CD4-positive, CD25-positive, alpha-beta regulatory T cell (primary cell): ENCODE measurements around the gene ADAM19. TPM values are rescaled to one million over a fixed set of nuclear protein-coding genes. Genes with fewer than 3 reads are reported as not detected.
"Not testable (repeated sequence)": the region's sequence is repeated elsewhere in the genome, so short reads cannot be mapped to it uniquely, and the experiment has no call there.

ENCODE experiments used
- ATAC-seq, 2 donors: fragments of 150-1000 bp; cut with Tn5 transposase; one replicate each; pipeline ENCODE4 v1.10.0; 2021; ENCODE audit warnings: low read depth in 2 of 2, moderate number of reproducible peaks in 2 of 2, moderate library complexity in 1 of 2
- DNase-seq, 3 donors: peaks; one replicate each; pipeline versions ENCODE4 v3.0.0 to v3.0.0-alpha.2; 2012 to 2022; ENCODE audit warnings: mixed read lengths in 1 of 3
- H3K27ac ChIP-seq: one replicate; pipeline ENCODE4 v1.7.0; 2013; ENCODE audit warnings: mild to moderate bottlenecking, low read length; ENCODE audit not compliant: insufficient read depth, poor library complexity, severe bottlenecking
- H3K27me3 ChIP-seq: one replicate; pipeline ENCODE4 v1.7.0; 2013; ENCODE audit warnings: low read length; ENCODE audit not compliant: control insufficient read depth, insufficient read depth
- H3K36me3 ChIP-seq: one replicate; pipeline ENCODE4 v1.7.0; 2013; ENCODE audit warnings: mild to moderate bottlenecking, low read length, moderate library complexity; ENCODE audit not compliant: control insufficient read depth, insufficient read depth
- H3K4me1 ChIP-seq: 2 replicates; pipeline ENCODE4 v1.7.0; 2013; ENCODE audit warnings: mild to moderate bottlenecking, low read length; ENCODE audit not compliant: insufficient read depth, control insufficient read depth, poor library complexity, severe bottlenecking
- H3K4me3 ChIP-seq: one replicate; pipeline ENCODE4 v1.7.0; 2013; ENCODE audit warnings: low read depth, mild to moderate bottlenecking, low read length, moderate library complexity
- H3K9me3 ChIP-seq, 2 experiments: 1 replicate in 1 of 2; 2 replicates in 1 of 2; pipeline ENCODE4 v1.7.0; 2013; ENCODE audit warnings: low read length in 2 of 2, mild to moderate bottlenecking in 1 of 2, moderate library complexity in 1 of 2; ENCODE audit not compliant: control insufficient read depth in 2 of 2
- H3K27ac Mint-ChIP-seq, 3 donors: one replicate each; pipeline ENCODE4 v1.8.0; 2020 to 2022; ENCODE audit warnings: mild to moderate bottlenecking in 3 of 3, mixed read lengths in 3 of 3, moderate library complexity in 2 of 3
- H3K27me3 Mint-ChIP-seq: one replicate; pipeline ENCODE4 v1.8.0; 2022; ENCODE audit warnings: mild to moderate bottlenecking, mixed read lengths
- H3K36me3 Mint-ChIP-seq: one replicate; pipeline ENCODE4 v1.8.0; 2020; ENCODE audit warnings: mixed read lengths
- H3K4me1 Mint-ChIP-seq, 4 donors: one replicate each; pipeline ENCODE4 v1.8.0; 2020 to 2022; ENCODE audit warnings: mixed read lengths in 4 of 4, mild to moderate bottlenecking in 1 of 4
- H3K4me3 Mint-ChIP-seq, 4 donors: one replicate each; pipeline ENCODE4 v1.8.0; 2020 to 2022; ENCODE audit warnings: mild to moderate bottlenecking in 4 of 4, mixed read lengths in 4 of 4, moderate library complexity in 3 of 4
- H3K9me3 Mint-ChIP-seq, 7 donors: one replicate each; pipeline ENCODE4 v1.8.0; 2020 to 2022; ENCODE audit warnings: mixed read lengths in 7 of 7, mild to moderate bottlenecking in 3 of 7, moderate library complexity in 2 of 7
- polyA plus RNA-seq, 4 donors: library from polyadenylated mRNA; unstranded; fragments of 300-500 nt; fragmentation: Illumina TruSeq; gene quantifications; one replicate each; pipeline ENCODE4 v1.2.3, GENCODE V29; 2021
- total RNA-seq: library from RNA; stranded (reverse); gene quantifications from one replicate; pipeline ENCODE4 v1.2.3, GENCODE V29; 2022

The ADAM19 gene
- total and polyA plus RNA-seq, 5 donors from 2014 or later: 5.5 to 113 (median 9.1) TPM

- H3K4me1 ChIP-seq: peaks cover 32% of the 10 kb centered on the region
- not testable (repeated sequence) for DNase-seq, H3K27ac ChIP-seq, H3K4me3 ChIP-seq, H3K9me3 Mint-ChIP-seq, H3K27me3 Mint-ChIP-seq, ATAC-seq, H3K27me3 ChIP-seq, H3K27ac Mint-ChIP-seq, H3K9me3 ChIP-seq, H3K4me3 Mint-ChIP-seq
- H3K36me3 ChIP-seq: peaks cover 59% of the 10 kb centered on the region
- peaks cover 36% of the 10 kb centered on the region for H3K36me3 Mint-ChIP-seq
- peaks cover 17 to 46% (median 22%) of the 10 kb centered on the region in 4 donors for H3K4me1 Mint-ChIP-seq
Observed at GRCh38 chr5:157482702-157483101, 92.9 kb downstream of the ADAM19 start.

GRCh38 chr5:157481666-157482065 is 93.9 kb downstream of the ADAM19 start:
- H3K27ac ChIP-seq: no peak overlapping the region
- peaks cover 14 to 35% (median 20%) of the 10 kb centered on the region in 4 donors for H3K4me1 Mint-ChIP-seq
- DNase-seq: no peak
- H3K4me3 ChIP-seq: no peak overlapping the region
- ATAC-seq: no peak
- H3K4me1 ChIP-seq: peaks cover 21% of the 10 kb centered on the region
- peaks cover 0 to 1% (median 0%) of the 10 kb centered on the region in 7 donors for H3K9me3 Mint-ChIP-seq
- H3K27me3 ChIP-seq: no peaks in the 10 kb centered on the region
- H3K9me3 ChIP-seq: no peaks in the 10 kb centered on the region
- peaks cover 56% of the 10 kb centered on the region for H3K36me3 ChIP-seq
- no peaks in the 10 kb centered on the region for H3K27me3 Mint-ChIP-seq
- peak overlapping the region in 1 of 3 donors; percentile 68 for H3K27ac Mint-ChIP-seq
- H3K4me3 Mint-ChIP-seq: no peak overlapping the region
- peaks cover 35% of the 10 kb centered on the region for H3K36me3 Mint-ChIP-seq

GRCh38 chr5:157481265-157481664 is 94.3 kb downstream of the ADAM19 start:
- Histone ChIP-seq H3K27ac (no peak overlapping the region), H3K4me3 (no peak overlapping the region), H3K4me1 (peaks cover 17% of the 10 kb centered on the region), H3K9me3 (no peaks in the 10 kb centered on the region), H3K36me3 (peaks cover 56% of the 10 kb centered on the region), H3K27me3 (no peaks in the 10 kb centered on the region)
- peak; percentile 60 to 69 for ATAC-seq
- Mint-ChIP-seq H3K27ac (peak overlapping the region in 2 of 3 donors; percentile 76 to 78), H3K36me3 (peaks cover 32% of the 10 kb centered on the region), H3K4me3 (no peak overlapping the region), H3K9me3 (peaks cover 0 to 1% (median 0%) of the 10 kb centered on the region in 7 donors), H3K4me1 (peaks cover 10 to 32% (median 19%) of the 10 kb centered on the region in 4 donors), H3K27me3 (no peaks in the 10 kb centered on the region)
- DNase-seq: peak in 1 of 3 donors; percentile 96

- peaks cover 23% of the 10 kb centered on the region for H3K36me3 Mint-ChIP-seq
- DNase-seq (no peak), ATAC-seq (no peak)
- peak overlapping the region in 1 of 3 donors; percentile 50 for H3K27ac Mint-ChIP-seq
- Histone ChIP-seq H3K4me3 (no peak overlapping the region), H3K36me3 (peaks cover 45% of the 10 kb centered on the region), H3K4me1 (peaks cover 10% of the 10 kb centered on the region), H3K27ac (no peak overlapping the region), H3K27me3 (no peaks in the 10 kb centered on the region), H3K9me3 (no peaks in the 10 kb centered on the region)
- no peak overlapping the region for H3K4me3 Mint-ChIP-seq
- H3K9me3 Mint-ChIP-seq: peaks cover 0 to 1% (median 0%) of the 10 kb centered on the region in 7 donors
- peaks cover 10 to 27% (median 14%) of the 10 kb centered on the region in 4 donors for H3K4me1 Mint-ChIP-seq
- no peaks in the 10 kb centered on the region for H3K27me3 Mint-ChIP-seq
Observed at GRCh38 chr5:157479612-157480510, 95.7 kb downstream of the ADAM19 start.

GRCh38 chr5:157479166-157479565 is 96.4 kb downstream of the ADAM19 start:
- Mint-ChIP-seq H3K4me1 (peaks cover 10 to 24% (median 13%) of the 10 kb centered on the region in 4 donors), H3K36me3 (peaks cover 23% of the 10 kb centered on the region), H3K9me3 (peaks cover 0 to 1% (median 0%) of the 10 kb centered on the region in 7 donors), H3K4me3 (no peak overlapping the region), H3K27ac (peak overlapping the region in 2 of 3 donors; percentile 14 to 35), H3K27me3 (no peaks in the 10 kb centered on the region)
- peaks cover 10% of the 10 kb centered on the region for H3K4me1 ChIP-seq
- H3K27me3 ChIP-seq: no peaks in the 10 kb centered on the region
- no peak overlapping the region for H3K4me3 ChIP-seq
- peaks cover 38% of the 10 kb centered on the region for H3K36me3 ChIP-seq
- no peak overlapping the region for H3K27ac ChIP-seq
- no peak for ATAC-seq
- peak in 1 of 3 donors; percentile 40 for DNase-seq
- H3K9me3 ChIP-seq: no peaks in the 10 kb centered on the region

- peaks cover 23% of the 10 kb centered on the region for H3K36me3 Mint-ChIP-seq
- peak in 1 of 3 donors; percentile 80 for DNase-seq
Observed at GRCh38 chr5:157478726-157479125, 96.8 kb downstream of the ADAM19 start.

GRCh38 chr5:157477814-157478494 is 97.6 kb downstream of the ADAM19 start:
- ATAC-seq: no peak
- peak overlapping the region in 2 of 3 donors; percentile 35 to 88 for H3K27ac Mint-ChIP-seq
- Histone ChIP-seq H3K9me3 (no peaks in the 10 kb centered on the region), H3K36me3 (peaks cover 32% of the 10 kb centered on the region), H3K4me1 (peaks cover 10% of the 10 kb centered on the region), H3K27me3 (no peaks in the 10 kb centered on the region), H3K4me3 (no peak overlapping the region), H3K27ac (no peak overlapping the region)
- no peak for DNase-seq
- H3K4me3 Mint-ChIP-seq: peak overlapping the region in 1 of 4 donors; percentile 28
- H3K27me3 Mint-ChIP-seq: no peaks in the 10 kb centered on the region
- H3K9me3 Mint-ChIP-seq: peaks cover 0 to 1% (median 0%) of the 10 kb centered on the region in 7 donors
- H3K36me3 Mint-ChIP-seq: peaks cover 19% of the 10 kb centered on the region
- peaks cover 7 to 24% (median 11%) of the 10 kb centered on the region in 4 donors for H3K4me1 Mint-ChIP-seq

More at GRCh38 chr5:157478726-157479125, 96.8 kb downstream of the ADAM19 start:
- Histone ChIP-seq H3K9me3 (no peaks in the 10 kb centered on the region), H3K27ac (no peak overlapping the region), H3K36me3 (peaks cover 35% of the 10 kb centered on the region), H3K4me3 (no peak overlapping the region), H3K4me1 (peaks cover 10% of the 10 kb centered on the region), H3K27me3 (no peaks in the 10 kb centered on the region)
- peak overlapping the region in 2 of 4 donors; percentile 28 to 31 for H3K4me3 Mint-ChIP-seq
- no peaks in the 10 kb centered on the region for H3K27me3 Mint-ChIP-seq
- peak overlapping the region in 2 of 3 donors; percentile 35 to 74 for H3K27ac Mint-ChIP-seq
- ATAC-seq: no peak
- peaks cover 0 to 1% (median 0%) of the 10 kb centered on the region in 7 donors for H3K9me3 Mint-ChIP-seq
- H3K4me1 Mint-ChIP-seq: peaks cover 10 to 24% (median 11%) of the 10 kb centered on the region in 4 donors
